Measurements from ENCODE around the gene C19orf85. TPM values are rescaled to one million over a fixed set of nuclear protein-coding genes. Genes with fewer than 3 reads are reported as not detected.

The C19orf85 gene
- total and polyA plus RNA-seq, 10 of the 15 experiments (the other 5 are each of a cell fraction or from before 2014, with no cell fraction given) = not detected

DNA sequence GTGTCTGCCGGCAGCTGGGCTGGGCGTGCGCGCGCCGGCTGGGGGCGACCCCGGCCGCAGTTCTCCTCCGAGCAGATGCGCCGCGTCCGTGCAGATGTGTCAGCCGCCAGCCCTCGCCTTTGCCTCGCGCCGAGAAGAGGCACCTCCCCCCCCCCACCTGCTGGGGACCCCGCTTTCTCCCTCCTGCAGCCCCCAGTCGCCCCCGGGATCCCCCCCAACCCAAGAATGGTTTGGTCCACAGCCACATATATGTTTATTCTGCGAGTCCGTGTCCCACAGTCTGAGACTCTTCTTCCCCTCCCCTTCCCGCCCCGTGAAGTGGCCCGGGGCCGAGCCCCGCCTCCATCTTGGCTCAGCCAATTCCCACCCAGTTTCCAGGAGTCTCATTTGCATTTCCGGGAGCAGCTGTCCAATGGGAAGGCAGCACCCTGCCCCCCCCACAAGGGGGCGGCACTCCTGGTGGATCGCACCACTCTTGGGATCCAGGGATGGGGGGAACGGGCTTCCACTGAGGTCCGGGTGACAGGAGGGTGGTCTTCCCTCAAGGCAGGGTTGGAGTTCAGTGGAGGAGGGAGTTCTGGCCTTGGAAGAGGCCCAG lies 11.7 kb downstream of the C19orf85 start:
- Histone ChIP-seq H3K9me3 (replicated peaks; ENCODE audit: control insufficient read depth, insufficient read depth, low read length) (no peaks in the 10 kb centered on the region), H3K4me2 (ENCODE audit: control insufficient read depth, insufficient read depth) (no peak overlapping the region), H2AFZ (ENCODE audit: control insufficient read depth, low read depth, low read length) (no peak overlapping the region), H3K4me1 (ENCODE audit: control insufficient read depth, insufficient read depth, low read length) (no peaks in the 10 kb centered on the region), H3K27me3 (replicated peaks in 1 of 2; ENCODE audit: control insufficient read depth in 2 of 2, insufficient read depth in 2 of 2, low read length in 1 of 2) (no peaks in the 10 kb centered on the region; a peak in 2 of 4 replicates), H3K79me2 (ENCODE audit: control insufficient read depth, insufficient read depth, low read length) (no peaks in the 10 kb centered on the region), H3K4me3 (no peak overlapping the region), H4K20me1 (ENCODE audit: control insufficient read depth, insufficient read depth) (peaks cover 4% of the 10 kb centered on the region; the same call in 1 of the 2 replicates), H3K9ac (ENCODE audit: control insufficient read depth, insufficient read depth, low read length) (no peak overlapping the region), H3K36me3 (ENCODE audit: control insufficient read depth in 2 of 2, insufficient read depth in 2 of 2, low read length in 1 of 2) (peaks cover 3 to 4% of the 10 kb centered on the region in 2 experiments), H3K27ac (ENCODE audit: control insufficient read depth, insufficient read depth) (no peak overlapping the region)
- intact Hi-C loops (cut with micrococcal nuclease; ENCODE audit: unreplicated experiment) = no loop called here
- ChIA-PET RAD21 (ENCODE audit: unreplicated experiment) (no interaction called here), SMC1A (ENCODE audit: uncharacterized antibody, unreplicated experiment) (no interaction called here), CTCF (interaction anchor here (0.8 to 2.0 kb wide), 3 partner anchors 16 to 112 kb away, joined by 3 to 4 read pairs (median 4); no protein-coding TSS in a partner anchor), POLR2A (no interaction called here)
- in situ Hi-C loops (cut with MboI) = no loop called here
- no peak for DNase-seq (ENCODE audit: low read depth, low spot score)
- 64% methylated on average over 17 of the region's 34 CpGs for WGBS (ENCODE audit: insufficient coverage, insufficient replicate concordance, low lambda C conversion rate, missing lambda C conversion rate)
- no peak for FAIRE-seq
- no TSS peak for BruUV-seq (replicated peaks)
- TF ChIP-seq PAX8 (IDR thresholded peaks at IDR 0.05) (no peak), NFYB (IDR thresholded peaks at IDR 0.05; ENCODE audit: insufficient read depth, low read depth, low read length) (0 out of 2 replicates have a peak, but pooled peaks have one; percentile 19), FOXK2 (IDR thresholded peaks at IDR 0.05) (peak; percentile 27; the same call in 1 of the 2 replicates), POU2F2 (IDR thresholded peaks at IDR 0.05; ENCODE audit: borderline replicate concordance, low read depth, low read length) (peak; percentile 56; the same call in 1 of the 3 replicates)
- peak; percentile 60 for ATAC-seq

DNA sequence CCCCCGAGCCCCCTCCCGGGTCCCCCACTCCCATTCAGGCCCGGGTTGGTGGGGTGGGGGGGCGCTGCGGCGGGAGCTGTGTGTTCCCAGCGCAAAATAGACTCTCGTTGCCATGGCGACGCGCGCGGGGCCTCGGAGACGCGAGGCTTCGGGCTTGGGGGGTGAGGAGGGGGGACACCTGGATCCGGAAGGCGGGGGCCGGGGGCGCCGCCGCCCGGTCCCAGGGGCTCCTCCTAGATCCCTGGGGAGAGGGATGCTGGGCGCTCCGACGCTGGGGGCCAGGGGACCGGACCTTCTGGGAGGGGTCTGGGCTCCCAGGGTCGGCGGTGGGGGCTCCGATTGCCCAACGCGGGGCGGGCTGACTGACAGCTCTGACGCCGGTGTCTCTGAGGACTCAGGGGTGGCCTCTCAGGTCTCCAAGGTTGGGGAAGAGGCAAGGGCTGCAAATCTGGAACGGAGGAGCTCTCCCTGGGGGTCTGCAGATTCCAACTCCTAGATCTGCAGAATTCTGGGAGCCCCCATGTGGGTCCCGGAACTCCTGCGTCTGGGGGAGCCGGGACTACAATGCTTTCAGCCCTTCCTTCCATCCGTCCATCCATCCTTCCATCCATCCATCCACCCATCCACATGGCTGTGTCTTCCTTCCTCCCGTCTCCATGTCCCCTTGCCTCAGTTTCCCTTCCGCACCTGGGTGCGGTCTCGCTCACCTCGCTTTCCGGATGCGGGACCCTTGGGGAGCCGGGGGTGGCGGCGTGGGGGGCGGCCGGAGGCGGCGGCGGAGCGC lies 12.4 kb downstream of the C19orf85 start:
- FAIRE-seq (no peak), DNase-seq (ENCODE audit: low read depth, low spot score) (no peak), ATAC-seq (no peak)
- Histone ChIP-seq H3K9me3 (replicated peaks; ENCODE audit: control insufficient read depth, insufficient read depth, low read length) (no peaks in the 10 kb centered on the region), H3K4me2 (ENCODE audit: control insufficient read depth, insufficient read depth) (no peak overlapping the region), H3K4me1 (ENCODE audit: control insufficient read depth, insufficient read depth, low read length) (no peaks in the 10 kb centered on the region), H4K20me1 (ENCODE audit: control insufficient read depth, insufficient read depth) (peaks cover 4% of the 10 kb centered on the region; the same call in 1 of the 2 replicates), H2AFZ (ENCODE audit: control insufficient read depth, low read depth, low read length) (no peak overlapping the region), H3K9ac (ENCODE audit: control insufficient read depth, insufficient read depth, low read length) (no peak overlapping the region), H3K27ac (ENCODE audit: control insufficient read depth, insufficient read depth) (no peak overlapping the region), H3K36me3 (ENCODE audit: control insufficient read depth in 2 of 2, insufficient read depth in 2 of 2, low read length in 1 of 2) (peaks cover 3 to 4% of the 10 kb centered on the region in 2 experiments), H3K79me2 (ENCODE audit: control insufficient read depth, insufficient read depth, low read length) (no peaks in the 10 kb centered on the region), H3K27me3 (replicated peaks in 1 of 2; ENCODE audit: control insufficient read depth in 2 of 2, insufficient read depth in 2 of 2, low read length in 1 of 2) (no peaks in the 10 kb centered on the region; a peak in 2 of 4 replicates), H3K4me3 (no peak overlapping the region)
- in situ Hi-C loops (cut with MboI) = no loop called here
- ChIA-PET CTCF (interaction anchor here (2.0 kb wide), 1 partner anchor 52 kb away, joined by 4 read pairs; no protein-coding TSS in a partner anchor), RAD21 (ENCODE audit: unreplicated experiment) (no interaction called here), POLR2A (no interaction called here), SMC1A (ENCODE audit: uncharacterized antibody, unreplicated experiment) (no interaction called here)
- TF ChIP-seq SUZ12 (IDR thresholded peaks at IDR 0.05; ENCODE audit: unreplicated experiment) (peak; percentile 86), POLR2A (IDR thresholded peaks at IDR 0.05; ENCODE audit: low read depth, low read length) (0 out of 2 replicates have a peak, but pooled peaks have one; percentile 17), RAD51 (IDR thresholded peaks at IDR 0.05) (no peak), CREB1 (IDR thresholded peaks at IDR 0.05; ENCODE audit: low read depth) (no peak), IKZF1 (conservative IDR thresholded peaks at IDR 0.05) (no peak), HDGF (IDR thresholded peaks at IDR 0.05) (no peak), CREM (IDR thresholded peaks at IDR 0.05; ENCODE audit: low read depth) (no peak)
- TF ChIP-seq, protein P1, sequence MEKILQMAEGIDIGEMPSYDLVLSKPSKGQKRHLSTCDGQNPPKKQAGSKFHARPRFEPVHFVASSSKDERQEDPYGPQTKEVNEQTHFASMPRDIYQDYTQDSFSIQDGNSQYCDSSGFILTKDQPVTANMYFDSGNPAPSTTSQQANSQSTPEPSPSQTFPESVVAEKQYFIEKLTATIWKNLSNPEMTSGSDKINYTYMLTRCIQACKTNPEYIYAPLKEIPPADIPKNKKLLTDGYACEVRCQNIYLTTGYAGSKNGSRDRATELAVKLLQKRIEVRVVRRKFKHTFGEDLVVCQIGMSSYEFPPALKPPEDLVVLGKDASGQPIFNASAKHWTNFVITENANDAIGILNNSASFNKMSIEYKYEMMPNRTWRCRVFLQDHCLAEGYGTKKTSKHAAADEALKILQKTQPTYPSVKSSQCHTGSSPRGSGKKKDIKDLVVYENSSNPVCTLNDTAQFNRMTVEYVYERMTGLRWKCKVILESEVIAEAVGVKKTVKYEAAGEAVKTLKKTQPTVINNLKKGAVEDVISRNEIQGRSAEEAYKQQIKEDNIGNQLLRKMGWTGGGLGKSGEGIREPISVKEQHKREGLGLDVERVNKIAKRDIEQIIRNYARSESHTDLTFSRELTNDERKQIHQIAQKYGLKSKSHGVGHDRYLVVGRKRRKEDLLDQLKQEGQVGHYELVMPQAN (conservative IDR thresholded peaks at IDR 0.05) = no peak
- TF ChIP-seq, protein P2, sequence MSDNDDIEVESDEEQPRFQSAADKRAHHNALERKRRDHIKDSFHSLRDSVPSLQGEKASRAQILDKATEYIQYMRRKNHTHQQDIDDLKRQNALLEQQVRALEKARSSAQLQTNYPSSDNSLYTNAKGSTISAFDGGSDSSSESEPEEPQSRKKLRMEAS (IDR thresholded peaks at IDR 0.05; ENCODE audit: low read depth, low read length) = no peak
- no TSS peak for BruUV-seq (replicated peaks)
- intact Hi-C loops (cut with micrococcal nuclease; ENCODE audit: unreplicated experiment) = no loop called here
- WGBS (ENCODE audit: insufficient coverage, insufficient replicate concordance, low lambda C conversion rate, missing lambda C conversion rate) = 24% methylated on average over 34 of the region's 57 CpGs

Data from GM12878 (cell line).